HEK293 (cell line): Measurements from ENCODE around the gene CABP1.

Source experiments
- CTCF ChIA-PET: fragments of 350-600 bp; formaldehyde crosslinking; extraction: SDS; loops from one replicate; lab custom pipeline; 2021; ENCODE audit warnings: antibody characterized with exemption; lab: Yijun Ruan, JAX
- POLR2A ChIA-PET: fragments of 300-600 bp; formaldehyde crosslinking; extraction: SDS; loops from one replicate; lab custom pipeline; 2020; ENCODE audit warnings: antibody characterized with exemption, inconsistent platforms; lab: Yijun Ruan, JAX
- H3K27ac ChIP-seq: fragments of 200-500 bp; sonication (Bioruptor generic); 2 replicates; pipeline ENCODE4 v1.5.1; 2014; ENCODE audit warnings: low read depth, low read length, control low read depth, inconsistent platforms; ENCODE audit errors: extremely low read depth
- H3K36me3 ChIP-seq, 2 experiments: fragments of 200-500 bp in 1 of 2; sonication (Bioruptor generic) in 1 of 2; 1 replicate in 1 of 2; 2 replicates in 1 of 2; pipeline ENCODE4 v1.5.1; 2014 to 2017; ENCODE audit warnings: inconsistent platforms in 2 of 2, low read length in 2 of 2; ENCODE audit not compliant: control insufficient read depth in 2 of 2, insufficient read depth in 1 of 2
- H3K4me1 ChIP-seq: fragments of 200-500 bp; sonication (Bioruptor generic); 2 replicates; pipeline ENCODE4 v1.5.1; 2014; ENCODE audit warnings: mild to moderate bottlenecking, low read length, inconsistent platforms; ENCODE audit not compliant: control insufficient read depth, insufficient read depth
- H3K4me3 ChIP-seq: 2 replicates; pipeline ENCODE4 v1.5.1; 2011; ENCODE audit warnings: low read depth, mild to moderate bottlenecking, control low read depth, low read length, moderate library complexity
- H3K9me3 ChIP-seq: fragments of 200-500 bp; sonication (Bioruptor generic); 2 replicates; pipeline ENCODE4 v1.5.1; 2014; ENCODE audit warnings: low read depth, low read length, inconsistent platforms; ENCODE audit not compliant: control insufficient read depth, insufficient read depth
- CTCF ChIP-seq: fragments of 450-650 bp; formaldehyde crosslinking; IDR thresholded peaks from 2 replicates; pipeline ENCODE4 v1.5.1; 2016; ENCODE audit warnings: missing biosample characterization, missing genetic modification characterization
- GLIS1 ChIP-seq: fragments of 450-650 bp; formaldehyde crosslinking; IDR thresholded peaks from 2 replicates; pipeline ENCODE4 v1.5.1; 2016; ENCODE audit warnings: missing biosample characterization, missing genetic modification characterization
- OVOL3 ChIP-seq: fragments of 450-650 bp; formaldehyde crosslinking; IDR thresholded peaks from 2 replicates; pipeline ENCODE4 v1.5.1; 2016; ENCODE audit warnings: missing biosample characterization, missing genetic modification characterization
- SALL2 ChIP-seq: fragments of 450-650 bp; formaldehyde crosslinking; IDR thresholded peaks from 2 replicates; pipeline ENCODE4 v1.5.0; 2017; ENCODE audit warnings: missing biosample characterization, mild to moderate bottlenecking, missing genetic modification characterization, borderline replicate concordance
- SCRT1 ChIP-seq: fragments of 450-650 bp; formaldehyde crosslinking; IDR thresholded peaks from 2 replicates; pipeline ENCODE4 v1.5.1; 2016; ENCODE audit warnings: missing biosample characterization, missing genetic modification characterization, borderline replicate concordance
- SP7 ChIP-seq: fragments of 450-650 bp; formaldehyde crosslinking; IDR thresholded peaks from 2 replicates; pipeline ENCODE4 v1.5.1; 2016; ENCODE audit warnings: missing biosample characterization, missing genetic modification characterization
- YY1 ChIP-seq: fragments of 450-650 bp; formaldehyde crosslinking; IDR thresholded peaks from 2 replicates; pipeline ENCODE4 v1.5.1; 2018; ENCODE audit warnings: missing biosample characterization, missing genetic modification characterization
- ZBTB17 ChIP-seq: fragments of 450-650 bp; formaldehyde crosslinking; IDR thresholded peaks from 2 replicates; pipeline ENCODE4 v1.5.1; 2016; ENCODE audit warnings: missing biosample characterization, missing genetic modification characterization
- ZBTB44 ChIP-seq: fragments of 450-650 bp; IDR thresholded peaks from 2 replicates; pipeline ENCODE4 v1.5.1; 2018; ENCODE audit warnings: missing biosample characterization, mild to moderate bottlenecking, missing genetic modification characterization
- ZFHX2 ChIP-seq: fragments of 450-650 bp; formaldehyde crosslinking; conservative IDR thresholded peaks from 2 replicates; pipeline ENCODE4 v1.5.1; 2016; ENCODE audit warnings: missing biosample characterization, missing genetic modification characterization
- ZFP37 ChIP-seq: fragments of 450-650 bp; formaldehyde crosslinking; IDR thresholded peaks from 2 replicates; pipeline ENCODE4 v1.5.1; 2016; ENCODE audit warnings: missing biosample characterization, missing genetic modification characterization
- ZNF449 ChIP-seq: fragments of 450-650 bp; formaldehyde crosslinking; IDR thresholded peaks from 2 replicates; pipeline ENCODE4 v1.5.1; 2017; ENCODE audit warnings: missing biosample characterization, mild to moderate bottlenecking, missing genetic modification characterization, moderate library complexity
- ZNF677 ChIP-seq: fragments of 450-650 bp; IDR thresholded peaks from 2 replicates; pipeline ENCODE4 v1.5.0; 2018; ENCODE audit warnings: missing biosample characterization, mild to moderate bottlenecking, missing genetic modification characterization, moderate library complexity
- ZNF692 ChIP-seq: fragments of 450-650 bp; formaldehyde crosslinking; IDR thresholded peaks from 2 replicates; pipeline ENCODE4 v1.5.1; 2016; ENCODE audit warnings: missing biosample characterization, missing genetic modification characterization
- ZSCAN5A ChIP-seq: fragments of 450-650 bp; formaldehyde crosslinking; IDR thresholded peaks from 2 replicates; pipeline ENCODE4 v1.5.1; 2016; ENCODE audit warnings: missing biosample characterization, missing genetic modification characterization

The CABP1 gene

GRCh38 chr12:120680165-120680738 is 39.8 kb downstream of the CABP1 start:
- H3K4me3 ChIP-seq, result no peak overlapping the region
- ChIA-PET POLR2A (no interaction called here), CTCF (no interaction called here)
- H3K36me3 ChIP-seq, result no peaks in the 10 kb centered on the region
- H3K9me3 ChIP-seq, result no peaks in the 10 kb centered on the region
- no peaks in the 10 kb centered on the region for H3K4me1 ChIP-seq
- H3K27ac ChIP-seq, result no peak overlapping the region
- no peak for TF ChIP-seq SALL2
- TF ChIP-seq GLIS1 (tag by site-specific recombination), result no peak
- TF ChIP-seq ZSCAN5A (tag by site-specific recombination), result no peak
- no peak for TF ChIP-seq ZFP37
- TF ChIP-seq ZBTB44 (tag by site-specific recombination), result no peak
- no peak for TF ChIP-seq ZNF692 (tag by site-specific recombination)
- TF ChIP-seq YY1 (tag by site-specific recombination), result no peak
- TF ChIP-seq ZNF449, result no peak
- no peak for TF ChIP-seq CTCF
- no peak for TF ChIP-seq SCRT1 (tag by site-specific recombination)
- TF ChIP-seq ZNF677 (tag by site-specific recombination), result no peak
- no peak for TF ChIP-seq ZFHX2 (tag by site-specific recombination)

- no peak for TF ChIP-seq OVOL3 (tag by site-specific recombination)
- TF ChIP-seq ZBTB17 (tag by site-specific recombination), result peak; percentile 53; the same call in 1 of the 2 replicates
- peak; percentile 69 for TF ChIP-seq SP7
- TF ChIP-seq, all 188 proteins: peak for 2
- CTCF ChIA-PET, result interaction anchor here (1.9 kb wide), 1 partner anchor 36 kb away, joined by 12 read pairs; no protein-coding TSS in a partner anchor
- no peaks in the 10 kb centered on the region for H3K9me3 ChIP-seq
- no peak overlapping the region for H3K27ac ChIP-seq
- POLR2A ChIA-PET, result no interaction called here
- H3K4me1 ChIP-seq, result peaks cover 6% of the 10 kb centered on the region; the same call in 1 of the 2 replicates
- H3K4me3 ChIP-seq, result no peak overlapping the region
- no peaks in the 10 kb centered on the region for H3K36me3 ChIP-seq
These were observed 44.1 kb downstream of the CABP1 start for GRCh38 chr12:120684523-120684932.
